Dermis microvascular lymphatic vessel endothelial cell (primary cell): ENCODE results near the gene CNDP1. TPM values are rescaled to one million over a fixed set of nuclear protein-coding genes. Genes with fewer than 3 reads are reported as not detected.
"Not testable (repeated sequence)": the region's sequence is repeated elsewhere in the genome, so short reads cannot be mapped to it uniquely, and the experiment has no call there.

Source experiments
- DNase-seq, 2 donors: peaks; one replicate each; pipeline versions ENCODE4 v3.0.0 to v3.0.0-alpha.2; 2010; ENCODE audit warnings: low read depth in 2 of 2
- total RNA-seq: library from RNA; depleted of rRNA; stranded (reverse); fragments of >200 nt; gene quantifications from 2 replicates; pipeline ENCODE4 v1.2.1, GENCODE V29; 2014

Gene CNDP1
- total RNA-seq, 1 donor from 2014 or later, result not detected

DNA sequence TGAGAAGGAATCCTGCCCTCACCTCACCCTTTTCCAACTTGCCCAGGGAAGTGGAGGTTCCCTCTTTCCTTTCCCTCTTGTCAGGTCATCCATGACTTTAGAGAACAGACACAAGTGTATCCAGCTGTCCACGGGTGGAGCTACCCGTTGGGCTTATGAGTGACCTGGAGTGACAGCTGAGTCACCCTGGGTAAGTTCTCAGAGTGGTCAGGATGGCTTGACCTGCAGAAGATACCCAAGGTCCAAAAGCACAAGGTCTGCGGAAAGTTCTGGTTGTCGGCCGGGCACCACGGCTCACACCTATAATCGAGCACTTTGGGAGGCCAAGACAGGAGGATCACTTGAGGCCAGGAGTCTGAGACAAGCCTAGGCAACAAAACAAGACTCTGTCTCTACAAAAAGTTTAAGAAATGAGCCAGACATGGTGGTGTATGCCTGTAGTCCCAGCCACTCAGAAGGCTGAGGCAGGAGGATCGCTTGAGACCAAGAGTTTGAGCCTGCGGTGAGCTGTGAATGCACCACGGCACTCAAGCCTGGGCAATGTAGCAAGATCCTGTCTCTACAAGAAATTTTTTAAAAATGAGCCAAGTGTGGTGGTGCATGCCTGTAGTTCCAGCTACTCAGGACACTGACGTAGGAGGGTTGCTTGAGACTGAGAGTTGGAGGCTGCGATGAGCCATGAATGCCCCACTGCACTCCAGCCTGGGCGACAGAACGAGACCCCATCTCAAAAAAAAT is 14.0 kb upstream of the CNDP1 start:
- no peak for DNase-seq

DNA sequence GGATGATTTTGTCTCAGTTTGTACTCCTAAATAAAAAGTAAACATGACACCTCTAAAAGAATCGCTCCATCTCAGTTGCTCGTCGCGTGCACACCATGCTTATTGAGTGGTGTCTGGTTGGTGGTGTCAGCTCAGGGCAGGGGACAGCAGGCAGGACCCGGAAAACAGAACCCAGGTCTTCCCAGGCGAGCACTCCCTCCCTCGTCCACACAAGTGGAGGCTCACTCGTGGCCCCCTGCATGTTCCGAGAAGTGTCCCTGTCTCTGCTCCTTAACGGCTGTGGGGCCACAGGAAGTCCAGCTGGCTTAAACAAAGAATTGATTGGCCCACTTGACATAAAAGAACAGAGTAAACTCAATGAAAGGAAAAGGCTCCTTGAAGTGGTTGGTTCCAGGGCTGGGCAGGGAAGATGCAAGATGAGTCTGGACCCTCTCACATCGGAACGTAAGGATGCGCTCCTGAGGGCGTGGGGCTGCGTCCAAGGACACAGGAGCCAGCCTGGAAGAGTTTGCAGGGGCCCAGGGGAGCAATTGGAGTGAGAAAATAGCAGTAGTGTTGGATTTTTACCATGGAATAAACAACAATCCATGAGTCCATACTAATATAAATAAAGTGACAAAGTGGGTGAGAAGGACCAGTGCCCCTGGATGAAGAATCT is 13.1 kb upstream of the CNDP1 start:
- no peak for DNase-seq

DNA sequence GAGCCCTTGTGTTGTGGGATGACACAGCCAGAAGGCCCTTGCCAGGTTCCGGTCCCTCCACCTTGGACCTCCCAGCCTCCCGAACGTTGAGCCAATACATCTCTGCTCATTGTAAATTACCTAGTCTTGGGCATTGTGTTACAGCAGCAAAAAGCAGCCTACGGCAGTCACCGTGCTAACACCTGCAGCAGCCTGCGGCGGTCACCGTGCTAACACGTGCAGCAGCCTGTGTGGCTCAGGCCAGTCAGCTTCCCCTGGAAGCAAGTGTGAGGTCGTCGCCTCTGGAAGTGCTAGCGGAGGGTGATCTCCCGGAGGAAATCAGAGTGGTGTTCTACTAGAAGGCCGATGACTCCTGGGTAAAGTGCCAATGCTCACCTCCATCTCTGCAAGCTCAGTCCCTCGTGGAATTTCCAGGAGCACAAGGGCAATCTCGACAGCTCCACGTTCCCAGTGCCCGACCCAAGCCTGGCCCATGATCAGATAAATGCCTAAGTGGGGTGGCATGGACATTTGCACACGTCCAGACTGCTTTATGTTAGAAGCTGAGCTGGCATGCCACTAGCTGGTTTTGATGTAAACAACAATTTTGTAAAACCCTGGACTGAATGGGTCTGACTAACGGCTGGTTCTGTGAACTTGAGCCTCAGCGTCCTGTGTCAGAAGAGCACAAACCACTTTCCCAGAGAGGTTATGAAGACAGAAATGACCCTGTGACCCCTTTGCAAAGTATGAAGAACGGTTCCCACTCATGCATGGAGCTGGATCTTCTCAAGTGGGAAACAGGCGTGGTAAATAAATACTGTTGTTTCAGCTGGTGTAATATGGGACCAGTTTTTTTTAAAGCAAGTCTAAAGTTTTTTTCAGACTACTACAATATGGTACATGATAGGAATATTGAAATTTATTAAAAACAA is 11.4 kb upstream of the CNDP1 start:
- no peak for DNase-seq

DNA sequence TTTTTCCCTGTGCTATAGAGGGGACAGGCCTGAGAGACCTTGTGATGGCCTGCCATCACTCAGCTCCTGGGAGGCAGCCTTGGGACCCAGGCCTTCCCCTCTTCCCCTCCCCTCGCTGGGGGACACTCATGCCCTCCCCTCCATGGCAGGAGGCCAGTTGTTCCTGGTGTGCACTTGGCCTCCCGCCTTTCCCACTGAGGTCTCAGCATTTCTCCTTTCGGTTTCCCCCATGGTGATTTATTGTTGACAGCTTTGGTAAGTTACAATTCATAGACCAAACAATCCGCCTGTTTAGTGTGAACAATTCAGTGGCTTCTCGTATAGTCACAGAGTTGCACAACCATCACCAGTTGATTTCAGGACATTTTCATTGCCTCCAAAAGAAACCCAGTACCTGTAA is 10.2 kb upstream of the CNDP1 start:
- peak; percentile 4 to 10 for DNase-seq

DNA sequence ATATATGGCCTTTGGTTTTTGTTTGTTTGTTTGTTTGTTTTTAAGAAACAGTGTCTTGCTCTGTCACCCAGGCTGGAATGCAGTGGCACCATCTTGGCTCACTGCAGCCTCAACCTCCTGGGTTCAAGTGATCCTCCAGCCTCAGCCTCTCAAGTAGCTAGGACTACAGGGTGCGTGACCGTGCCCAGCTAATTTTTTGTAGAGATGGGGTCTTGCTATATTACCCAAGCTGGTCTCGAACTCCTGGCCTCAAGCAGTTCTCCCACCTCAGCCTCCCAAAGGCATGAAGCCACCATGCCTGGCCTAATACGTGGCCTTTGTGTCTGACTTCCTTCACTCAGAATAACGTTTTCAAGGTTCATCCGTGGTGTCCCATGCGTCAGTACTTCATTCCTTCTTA is 9.4 kb upstream of the CNDP1 start:
- DNase-seq, result not testable (repeated sequence)

DNA sequence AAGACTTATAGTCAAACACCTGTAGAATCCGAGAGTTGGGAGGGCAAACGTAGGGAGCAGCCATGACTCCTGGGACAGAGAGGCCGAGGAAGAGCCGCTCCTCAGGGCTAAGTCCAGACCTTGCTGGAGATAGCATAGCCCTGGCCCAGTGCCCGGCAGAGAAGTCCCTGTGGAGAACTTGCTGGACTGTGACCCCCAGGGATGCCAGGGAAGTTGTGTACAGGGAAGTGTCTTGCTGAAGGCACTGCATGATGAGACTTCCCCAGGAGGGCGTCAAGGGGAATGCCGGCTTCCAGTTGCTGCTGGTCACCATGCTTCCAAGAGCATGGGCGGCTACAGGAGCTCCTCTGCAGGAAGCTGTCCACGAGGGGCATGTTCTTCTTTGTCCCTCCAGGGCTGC is 8.6 kb upstream of the CNDP1 start:
- no peak for DNase-seq

DNA sequence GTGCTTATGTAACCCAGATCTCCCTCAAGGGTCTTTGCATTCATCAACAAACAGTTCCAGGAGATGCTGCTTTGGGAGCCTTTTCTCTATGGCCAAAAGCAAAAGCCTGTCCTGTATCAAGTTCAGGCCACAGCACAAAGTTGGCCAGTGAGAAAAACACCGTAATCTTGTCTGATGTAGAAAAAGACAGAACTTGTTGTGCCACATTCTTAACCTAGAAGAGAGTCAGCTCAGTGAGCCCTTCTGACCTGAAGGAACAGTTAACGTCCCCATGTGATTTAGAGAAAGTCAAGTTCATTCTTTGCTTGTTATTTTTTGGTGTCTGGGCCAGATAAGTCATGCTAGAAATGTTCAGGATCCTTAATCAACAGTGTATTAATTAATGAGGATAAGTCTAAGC is 7.8 kb upstream of the CNDP1 start:
- DNase-seq, result no peak

DNA sequence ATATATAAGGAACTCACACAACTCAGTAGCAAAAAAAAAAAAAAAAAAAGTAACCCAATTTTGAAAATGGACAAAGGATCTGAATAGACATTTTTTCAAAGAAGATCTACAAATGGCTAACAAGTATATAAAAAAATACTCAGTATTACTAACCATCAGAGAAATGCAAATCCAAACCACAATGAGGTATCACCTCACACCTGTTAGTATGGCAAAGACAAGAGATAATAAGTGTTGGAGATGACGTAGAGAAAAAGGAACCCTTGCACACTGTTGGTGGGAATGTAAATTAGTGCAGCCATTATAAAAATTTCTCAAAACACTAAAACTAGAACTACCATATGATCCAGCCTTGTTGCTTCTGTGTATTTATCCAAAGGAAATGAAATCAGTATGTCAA is 5.8 kb upstream of the CNDP1 start:
- no peak for DNase-seq

DNA sequence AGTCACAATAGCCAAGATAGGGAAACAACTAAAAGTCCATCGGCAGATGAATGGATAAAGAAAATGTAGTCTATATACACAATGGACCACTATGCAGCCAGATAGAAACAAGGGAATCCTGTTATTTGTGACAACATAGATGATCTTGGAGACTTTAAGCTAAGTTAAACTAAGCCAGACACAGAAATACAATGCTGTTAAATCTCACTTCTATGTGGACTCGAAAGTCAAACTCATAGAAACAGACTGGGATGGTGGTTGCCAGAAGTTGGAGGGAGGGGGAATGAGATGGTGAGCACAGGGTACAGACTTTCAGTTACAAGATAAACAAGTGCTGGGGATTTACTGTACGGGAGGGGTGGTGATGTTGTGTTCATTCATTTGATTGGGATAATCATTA is 5.4 kb upstream of the CNDP1 start:
- DNase-seq, result no peak

DNA sequence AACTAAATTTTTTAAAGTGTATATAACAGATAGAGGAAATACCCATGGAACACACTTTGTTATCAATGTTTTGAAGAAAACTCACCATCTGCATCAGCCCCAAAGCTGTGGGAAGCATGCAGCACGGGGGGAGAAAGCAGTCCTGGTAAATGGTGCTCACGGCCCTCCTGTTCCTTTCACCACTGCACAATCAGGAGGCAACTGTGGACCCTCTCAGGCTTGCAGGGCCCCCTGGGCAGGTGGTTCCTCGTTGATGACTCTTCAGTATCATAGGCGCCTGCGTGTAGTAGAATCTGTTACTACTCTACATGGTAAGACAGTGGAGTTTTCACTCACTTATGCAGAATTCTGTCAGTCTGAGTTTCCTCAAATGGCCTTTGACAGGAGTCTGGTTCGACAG is 4.9 kb upstream of the CNDP1 start:
- DNase-seq, result no peak

DNA sequence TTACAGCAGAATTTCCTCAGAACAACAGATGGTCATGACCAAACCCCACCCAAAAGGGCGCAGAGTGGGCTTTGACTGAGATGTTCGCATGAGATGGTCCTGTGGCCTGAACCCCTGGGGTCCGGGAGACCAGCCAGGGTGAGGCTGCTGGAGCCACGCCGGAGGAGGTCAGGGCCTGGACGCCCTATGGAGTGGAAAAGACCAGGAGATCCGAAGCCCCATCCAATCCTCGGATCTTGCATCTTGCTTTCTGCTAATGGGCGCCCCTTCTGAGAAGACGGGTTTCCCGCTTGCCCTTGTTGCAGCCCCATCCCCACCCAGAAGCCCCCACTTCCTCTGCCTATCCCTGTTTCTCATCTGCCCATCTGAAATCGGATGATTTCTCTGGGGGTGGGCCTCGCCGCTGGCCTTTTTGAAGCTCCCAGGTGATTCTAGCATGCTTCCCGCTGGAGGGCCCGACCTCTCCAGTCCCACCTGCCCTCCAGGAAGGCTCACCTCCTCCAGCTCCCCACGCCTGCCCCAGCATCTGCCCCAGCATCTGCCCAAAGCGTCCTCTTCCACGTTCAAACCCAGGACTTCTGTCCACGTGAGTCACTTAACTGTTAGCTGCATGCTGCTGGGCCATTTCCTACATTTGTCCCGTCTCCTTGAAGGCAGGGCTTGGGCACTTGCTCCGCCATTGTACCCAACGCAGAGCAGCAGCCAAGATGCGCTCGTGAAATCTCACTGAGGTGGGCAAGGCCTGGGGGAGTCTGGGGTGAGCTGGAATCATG is 4.3 kb upstream of the CNDP1 start:
- DNase-seq, result no peak

DNA sequence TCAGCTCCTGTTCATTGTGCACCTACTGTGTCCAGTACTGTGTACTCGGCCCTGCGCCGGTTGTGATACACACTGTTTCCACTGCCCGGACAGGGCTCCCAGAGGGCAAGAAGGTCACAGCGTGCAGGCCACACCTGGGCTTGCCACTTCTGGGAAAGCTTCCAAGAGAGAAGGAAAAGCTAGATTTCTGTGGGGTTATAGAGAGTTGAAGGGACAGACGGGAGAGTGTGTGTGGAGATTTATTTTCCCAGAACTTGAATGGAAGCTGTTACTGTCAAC is 3.8 kb upstream of the CNDP1 start:
- no peak for DNase-seq

DNA sequence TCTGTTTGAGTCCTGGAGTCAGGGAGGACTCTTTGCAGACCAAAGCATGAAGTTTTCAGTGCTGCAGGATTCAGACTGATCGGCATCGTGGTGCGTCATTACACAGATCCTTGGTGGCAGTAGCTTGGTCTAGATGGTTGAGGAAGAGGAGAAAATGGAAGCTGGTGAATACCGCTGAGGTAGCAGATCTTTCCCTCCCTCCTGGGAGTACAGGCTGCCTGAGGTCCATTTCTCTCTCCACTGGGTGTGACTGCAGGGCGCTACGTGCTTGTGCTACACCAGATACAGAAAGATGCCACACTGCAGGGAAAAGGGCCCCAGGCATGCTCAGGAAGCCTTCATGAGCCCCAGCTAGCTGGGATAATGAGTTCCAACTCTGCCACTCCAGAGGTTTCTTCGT is 3.3 kb upstream of the CNDP1 start:
- DNase-seq, result no peak

DNA sequence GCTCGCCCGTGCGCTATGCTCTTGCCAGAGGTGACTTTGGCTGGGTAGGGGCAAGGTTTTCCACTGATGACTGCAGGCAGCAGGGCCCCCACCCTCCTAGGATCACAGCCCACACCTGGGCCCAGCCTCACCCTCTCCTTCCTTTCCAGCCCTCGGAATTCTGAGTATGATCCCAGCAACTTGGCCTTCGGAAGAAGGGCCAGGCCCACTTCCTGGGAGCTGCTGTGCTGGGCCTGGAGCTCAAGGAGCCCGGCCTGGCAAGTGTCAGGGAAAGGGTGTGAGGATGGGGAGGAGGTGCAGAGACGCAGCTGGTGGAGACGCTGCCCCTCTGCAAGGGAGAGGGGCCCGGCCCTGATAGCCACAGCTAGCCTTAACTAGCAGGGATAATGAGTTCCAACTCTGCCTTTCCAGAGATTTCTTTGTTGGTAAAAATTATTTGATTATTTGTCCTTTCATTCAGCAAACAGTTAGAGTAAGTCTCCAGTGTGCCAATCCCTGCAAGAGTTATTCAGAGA is 1.7 kb upstream of the CNDP1 start:
- DNase-seq, result no peak

DNA sequence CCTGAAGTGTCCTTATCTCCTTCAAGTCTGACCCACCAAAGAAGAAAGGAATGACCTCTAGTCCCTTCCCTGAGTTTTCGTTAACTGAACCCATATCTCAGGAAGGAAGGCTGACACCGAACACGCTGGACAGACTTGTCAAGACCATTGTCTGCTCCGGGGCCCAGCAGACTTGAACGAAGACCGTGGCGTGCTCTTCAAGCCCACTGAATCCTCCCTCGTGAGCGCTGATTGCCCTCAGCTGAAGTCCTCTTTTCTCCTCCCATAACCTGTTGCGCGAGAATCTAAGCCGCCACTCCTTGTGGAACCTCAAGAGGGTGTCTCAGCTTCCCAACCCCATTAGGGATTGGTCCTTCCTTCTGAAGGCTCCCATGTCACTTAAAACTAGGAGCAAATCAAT is 634 bp upstream of the CNDP1 start:
- no peak for DNase-seq

DNA sequence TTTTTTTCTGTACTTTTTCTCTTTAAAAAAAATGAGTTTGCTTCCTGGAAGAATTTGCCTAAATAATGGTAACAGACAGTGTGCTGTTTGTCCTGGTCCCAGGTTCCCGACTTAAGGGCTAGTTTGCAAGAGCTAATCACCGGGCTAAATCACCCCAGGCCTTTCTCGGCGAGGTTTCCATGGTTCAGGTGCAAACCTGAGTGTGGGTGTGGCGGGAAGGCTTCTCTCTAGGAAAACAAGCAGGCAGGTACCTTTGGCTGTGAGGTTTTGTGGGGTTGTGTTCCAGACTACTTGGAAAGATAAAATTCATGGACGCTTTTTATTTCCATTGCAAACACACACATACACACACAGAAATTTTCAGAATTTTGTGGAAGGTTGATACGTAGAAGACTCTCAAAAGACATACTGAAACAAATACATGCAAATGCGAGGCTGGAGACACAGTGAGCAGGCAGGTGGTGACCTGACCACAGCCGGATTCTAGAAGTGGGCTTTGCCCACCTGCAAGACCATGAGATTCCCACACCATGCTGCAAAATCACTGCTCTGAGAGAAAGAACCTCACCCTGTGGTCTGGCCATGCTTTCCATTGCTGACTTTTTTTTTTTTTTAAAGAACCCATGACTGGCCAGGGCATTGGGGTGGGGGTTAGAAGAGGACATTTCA is 815 bp downstream of the CNDP1 start:
- no peak for DNase-seq

DNA sequence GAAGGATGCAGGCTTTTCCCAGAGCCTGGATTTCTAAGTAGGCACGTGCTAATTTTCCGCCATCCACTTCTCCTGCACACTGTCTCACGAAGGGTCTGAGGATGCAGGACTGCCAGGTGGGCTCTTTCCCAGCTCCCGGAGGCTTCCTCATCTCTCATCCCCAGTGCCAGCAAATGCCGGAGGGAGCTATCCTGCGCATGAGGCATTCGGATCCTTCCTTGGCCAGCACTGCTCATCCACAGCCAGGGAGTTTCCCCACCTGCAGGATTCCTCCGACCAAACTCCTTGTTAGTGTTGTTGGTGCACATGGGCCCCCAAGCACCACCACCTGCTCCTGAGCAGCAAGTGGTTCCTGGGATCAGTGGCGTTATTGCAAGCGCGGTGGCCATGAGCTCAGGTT is 5.0 kb downstream of the CNDP1 start:
- DNase-seq, result no peak

DNA sequence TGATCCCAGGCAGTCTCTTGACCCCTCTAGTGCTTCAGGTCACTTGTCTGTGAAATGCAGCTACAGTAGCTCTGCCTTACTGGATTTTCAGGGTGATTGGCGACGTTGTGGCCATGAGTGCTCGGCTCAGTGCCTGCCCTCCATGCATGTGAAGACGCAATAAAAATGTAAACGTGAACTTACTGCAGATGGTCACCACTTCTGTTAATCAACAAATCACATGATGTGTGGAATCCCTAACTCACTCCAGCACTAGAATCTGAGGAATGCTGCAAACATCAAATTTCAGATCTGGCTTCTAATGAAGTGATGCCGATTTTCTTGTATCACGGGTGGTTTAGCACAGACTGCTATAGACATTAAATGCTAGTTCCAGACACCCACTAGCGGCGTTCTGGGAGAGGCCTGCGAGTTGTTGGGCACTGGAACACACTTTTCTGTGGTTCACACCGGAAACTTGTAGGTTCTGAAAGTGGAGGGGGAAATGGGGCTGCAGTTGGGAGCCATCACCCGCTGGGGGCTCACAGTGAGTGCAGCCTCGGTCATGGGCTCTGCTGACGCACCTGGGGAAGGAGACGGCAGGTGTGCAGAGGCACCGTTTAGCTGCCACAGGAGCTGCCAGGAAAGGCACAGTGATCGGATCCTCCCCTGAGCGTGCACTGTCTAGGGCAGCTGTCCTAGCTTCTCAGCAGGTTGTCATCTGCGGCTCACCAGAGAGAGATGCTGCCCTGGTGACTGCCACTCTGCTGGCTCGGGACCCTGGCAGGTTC is 6.5 kb downstream of the CNDP1 start:
- DNase-seq, result no peak

DNA sequence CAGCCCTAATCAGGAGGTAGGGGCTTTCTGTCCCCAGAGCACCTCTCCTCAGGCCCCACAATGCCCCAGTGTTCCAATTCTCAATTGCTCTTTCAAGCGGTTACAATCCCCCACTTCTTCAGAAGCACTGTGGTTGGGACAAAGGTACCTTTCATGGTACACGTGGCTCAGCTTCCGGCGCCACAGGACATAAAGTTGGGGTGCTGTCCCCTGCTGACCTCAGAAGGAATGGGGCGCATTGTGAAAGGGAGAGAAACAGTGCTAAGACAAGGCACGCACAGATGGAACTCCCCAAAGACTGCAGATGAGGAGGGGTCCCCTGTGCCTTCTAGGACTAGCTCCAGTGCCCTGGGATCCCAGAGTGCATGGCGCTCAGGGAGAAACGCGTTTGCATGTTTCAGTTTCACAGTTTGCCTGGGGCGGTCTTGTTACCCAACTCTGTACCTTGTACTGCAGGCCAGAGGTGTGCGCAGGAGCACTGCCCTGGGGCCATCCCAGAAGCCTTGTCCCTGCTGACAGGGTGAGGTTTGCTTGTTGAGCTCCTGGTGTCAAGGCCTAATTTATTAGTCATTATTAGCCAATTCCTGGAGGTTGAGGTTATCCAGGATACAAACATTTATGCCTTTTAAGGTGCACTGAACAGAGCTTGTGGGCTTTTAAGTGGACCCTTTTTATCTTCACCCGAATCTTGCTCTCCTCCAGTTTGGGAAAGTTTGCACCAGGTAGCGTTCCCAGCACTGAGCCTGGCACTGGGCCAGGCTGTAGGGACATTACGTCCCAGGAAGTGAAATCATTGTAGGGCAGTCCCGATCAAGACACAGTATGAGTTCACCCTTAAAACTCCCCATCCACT is 7.6 kb downstream of the CNDP1 start:
- no peak for DNase-seq
